BLaER1 treated with 17β-estradiol and CSF1 and Interleukin-3, amounts not matched to agents 10 nM and 100 nM (cell line): Measurements from ENCODE around the gene GALNT14.
A peak's percentile ranks its signal among the peaks of the same experiment; 100 is the strongest.

ENCODE experiments used
- H3K27ac ChIP-seq, 11 experiments: shearing (Covaris generic); formaldehyde crosslinking; 2 replicates each; pipeline ENCODE4 v1.8.1; 2022
- H3K27me3 ChIP-seq, 11 experiments: shearing (Covaris generic); formaldehyde crosslinking; 2 replicates each; pipeline ENCODE4 v1.8.1; 2022
- H3K36me3 ChIP-seq, 11 experiments: shearing (Covaris generic); formaldehyde crosslinking; 2 replicates each; pipeline ENCODE4 v1.8.1; 2022
- H3K4me1 ChIP-seq, 10 experiments: shearing (Covaris generic); formaldehyde crosslinking; 2 replicates each; pipeline ENCODE4 v1.8.1; 2022
- H3K4me2 ChIP-seq, 11 experiments: shearing (Covaris generic); formaldehyde crosslinking; 2 replicates each; pipeline ENCODE4 v1.8.1; 2022
- H3K4me3 ChIP-seq, 10 experiments: shearing (Covaris generic); formaldehyde crosslinking; 2 replicates each; pipeline ENCODE4 v1.8.1; 2022
- H3K9ac ChIP-seq, 11 experiments: shearing (Covaris generic); formaldehyde crosslinking; 2 replicates each; pipeline ENCODE4 v1.8.1; 2022
- H3K9me3 ChIP-seq, 11 experiments: shearing (Covaris generic); formaldehyde crosslinking; replicated peaks in 1 of 11; 2 replicates each; pipeline ENCODE4 v1.8.1; 2022
- H4K20me1 ChIP-seq, 11 experiments: shearing (Covaris generic); formaldehyde crosslinking; 2 replicates each; pipeline ENCODE4 v1.8.1; 2022
- Cebpa-rat ChIP-seq, 11 experiments: shearing (Covaris generic); IDR thresholded peaks; 2 replicates each; pipeline ENCODE4 v1.8.1; 2022

The GALNT14 gene

DNA sequence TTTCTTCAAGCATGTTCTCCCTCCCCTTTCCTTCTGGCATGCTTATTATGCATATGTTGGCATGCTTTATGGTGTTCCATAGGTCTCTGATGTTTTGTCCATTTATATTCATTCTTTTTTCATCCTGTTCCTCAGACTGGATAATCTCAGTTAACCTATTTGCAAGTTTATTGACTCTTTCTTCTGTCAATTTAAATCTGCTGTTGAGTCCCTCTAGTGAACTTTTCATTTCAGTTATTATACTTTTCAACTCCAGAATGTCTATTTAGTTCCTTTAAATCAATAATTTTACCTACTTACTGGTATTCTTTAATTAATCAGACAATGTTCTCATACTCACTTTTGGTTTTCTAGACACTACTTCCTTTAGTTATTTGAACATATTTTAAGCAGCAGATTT, 101.2 kb downstream of the GALNT14 start:
- Histone ChIP-seq H3K36me3 (peaks cover 35 to 100% (median 74%) of the 10 kb centered on the region in 11 experiments), H3K4me2 (no peak overlapping the region), H3K4me3 (no peak overlapping the region; a peak in 1 of 20 replicates), H3K9me3 (peaks cover 63 to 88% (median 73%) of the 10 kb centered on the region in 11 experiments), H3K9ac (no peak overlapping the region), H4K20me1 (peaks cover 0 to 11% (median 0%) of the 10 kb centered on the region in 11 experiments; a peak in 4 of 22 replicates), H3K27ac (no peak overlapping the region), H3K27me3 (no peaks in the 10 kb centered on the region), H3K4me1 (peaks cover 0 to 24% (median 16%) of the 10 kb centered on the region in 10 experiments; a peak in 14 of 20 replicates)
- TF ChIP-seq Cebpa-rat (IDR thresholded peaks at IDR 0.05), result no peak

DNA sequence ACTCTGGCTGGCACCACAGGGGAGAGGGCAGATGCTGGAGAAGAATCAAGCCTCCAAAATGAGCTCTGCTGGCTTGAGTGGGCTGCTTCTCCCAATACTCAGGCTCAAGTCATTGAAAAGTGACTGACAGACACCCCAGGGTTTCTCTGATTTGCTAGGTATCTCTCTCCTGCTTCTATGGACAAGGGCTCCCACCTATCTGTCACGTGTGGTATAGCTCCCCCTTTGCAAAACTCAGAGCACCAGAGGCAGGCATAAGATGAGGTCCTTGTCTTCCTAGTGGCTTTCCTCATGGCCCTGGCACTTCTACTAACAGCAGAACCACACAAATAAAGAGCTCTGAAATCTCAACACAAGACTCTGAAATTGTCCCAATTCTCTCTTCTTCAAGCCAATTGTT, 105.2 kb downstream of the GALNT14 start:
- Histone ChIP-seq H3K4me1 (peaks cover 0 to 44% (median 17%) of the 10 kb centered on the region in 10 experiments; a peak in 14 of 20 replicates), H3K9ac (peak overlapping the region in 3 of 11 experiments; percentile 46 to 54 (median 52); a peak in 4 of 22 replicates), H3K9me3 (peaks cover 29 to 66% (median 39%) of the 10 kb centered on the region in 11 experiments), H3K27ac (peak overlapping the region in 9 of 11 experiments; percentile 17 to 69 (median 46); a peak in 9 of 22 replicates), H3K36me3 (peaks cover 14 to 100% (median 72%) of the 10 kb centered on the region in 11 experiments; a peak in 20 of 22 replicates), H3K4me3 (no peak overlapping the region), H4K20me1 (peaks cover 0 to 34% (median 0%) of the 10 kb centered on the region in 11 experiments; a peak in 6 of 22 replicates), H3K4me2 (peak overlapping the region in 7 of 11 experiments; percentile 7 to 72 (median 49); a peak in 13 of 22 replicates), H3K27me3 (no peaks in the 10 kb centered on the region)
- no peak for TF ChIP-seq Cebpa-rat (IDR thresholded peaks at IDR 0.05)

DNA sequence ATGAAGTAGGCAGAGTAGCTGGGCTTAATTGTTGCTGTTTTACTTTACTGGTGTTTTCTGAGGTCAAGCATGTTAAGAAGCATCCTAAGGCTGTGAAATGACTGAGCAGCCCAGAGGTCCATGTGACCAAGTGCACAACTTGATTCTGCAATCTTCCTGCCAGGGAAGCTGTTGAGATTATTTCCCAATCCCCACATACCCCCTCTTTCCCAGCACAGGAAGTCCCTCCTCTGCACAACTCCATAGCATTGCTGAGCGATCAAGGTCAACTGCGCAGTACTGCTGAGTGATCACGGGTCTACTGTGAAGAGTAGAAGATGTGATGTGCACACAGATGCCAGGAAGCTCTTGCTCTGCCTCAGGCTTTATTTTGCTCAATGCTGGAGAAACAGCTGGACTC, 105.8 kb downstream of the GALNT14 start:
- TF ChIP-seq Cebpa-rat (IDR thresholded peaks at IDR 0.05), result peak in 5 of 11 experiments; percentile 5 to 64 (median 30); a peak in 4 of 22 replicates
- H3K9me3 ChIP-seq, result peaks cover 24 to 60% (median 34%) of the 10 kb centered on the region in 11 experiments
- H3K9ac ChIP-seq, result peak overlapping the region in 2 of 11 experiments; percentile 51 to 52; a peak in 3 of 22 replicates
- H3K4me2 ChIP-seq, result peak overlapping the region in 7 of 11 experiments; percentile 7 to 72 (median 49); a peak in 14 of 22 replicates
- H3K27me3 ChIP-seq, result no peaks in the 10 kb centered on the region
- H3K36me3 ChIP-seq, result peaks cover 10 to 100% (median 72%) of the 10 kb centered on the region in 11 experiments; a peak in 20 of 22 replicates
- peaks cover 0 to 44% (median 17%) of the 10 kb centered on the region in 10 experiments; a peak in 14 of 20 replicates for H3K4me1 ChIP-seq
- H3K27ac ChIP-seq, result peak overlapping the region in 8 of 11 experiments; percentile 30 to 69 (median 54); a peak in 10 of 22 replicates
- H3K4me3 ChIP-seq, result no peak overlapping the region
- H4K20me1 ChIP-seq, result peaks cover 0 to 35% (median 0%) of the 10 kb centered on the region in 11 experiments; a peak in 6 of 22 replicates

DNA sequence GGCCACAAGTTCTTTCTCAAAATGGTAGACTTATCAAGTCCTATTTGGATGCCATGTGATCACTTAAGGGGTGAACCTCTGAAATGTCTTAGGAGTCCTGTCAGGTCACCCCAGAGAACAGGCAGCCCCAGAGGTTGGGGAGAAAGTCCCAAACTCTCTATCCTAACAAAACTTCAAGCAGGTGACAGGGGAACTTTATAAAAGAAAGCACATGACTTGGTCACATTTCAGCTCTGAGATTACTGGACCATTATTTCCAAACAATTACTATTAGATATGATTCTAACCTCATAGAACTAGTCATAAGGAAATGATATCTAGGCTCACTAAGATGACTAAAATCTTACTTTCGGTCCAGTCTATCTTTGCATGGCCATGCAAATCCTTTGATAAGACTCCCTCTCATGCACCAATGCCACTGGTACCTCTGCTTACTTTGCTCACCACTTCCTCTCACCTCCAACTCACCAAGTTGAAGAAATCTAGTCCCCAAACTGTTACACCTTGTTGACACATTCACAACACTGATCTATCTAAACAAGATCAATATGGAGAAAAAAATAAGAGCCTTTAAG, 107.0 kb downstream of the GALNT14 start:
- H3K27ac ChIP-seq, result peak overlapping the region in 6 of 11 experiments; percentile 33 to 69 (median 52); a peak in 5 of 22 replicates
- H3K36me3 ChIP-seq, result peaks cover under 1 to 100% (median 73%) of the 10 kb centered on the region in 11 experiments; a peak in 19 of 22 replicates
- peaks cover 11 to 47% (median 21%) of the 10 kb centered on the region in 11 experiments for H3K9me3 ChIP-seq
- peak overlapping the region in 5 of 11 experiments; percentile 32 to 72 (median 58); a peak in 6 of 22 replicates for H3K4me2 ChIP-seq
- no peak for TF ChIP-seq Cebpa-rat (IDR thresholded peaks at IDR 0.05)
- H3K4me3 ChIP-seq, result no peak overlapping the region
- no peaks in the 10 kb centered on the region for H3K27me3 ChIP-seq
- peaks cover 0 to 47% (median 3%) of the 10 kb centered on the region in 11 experiments; a peak in 8 of 22 replicates for H4K20me1 ChIP-seq
- peaks cover 0 to 44% (median 17%) of the 10 kb centered on the region in 10 experiments; a peak in 14 of 20 replicates for H3K4me1 ChIP-seq
- peak overlapping the region in 1 of 11 experiments; percentile 51; a peak in 2 of 22 replicates for H3K9ac ChIP-seq

DNA sequence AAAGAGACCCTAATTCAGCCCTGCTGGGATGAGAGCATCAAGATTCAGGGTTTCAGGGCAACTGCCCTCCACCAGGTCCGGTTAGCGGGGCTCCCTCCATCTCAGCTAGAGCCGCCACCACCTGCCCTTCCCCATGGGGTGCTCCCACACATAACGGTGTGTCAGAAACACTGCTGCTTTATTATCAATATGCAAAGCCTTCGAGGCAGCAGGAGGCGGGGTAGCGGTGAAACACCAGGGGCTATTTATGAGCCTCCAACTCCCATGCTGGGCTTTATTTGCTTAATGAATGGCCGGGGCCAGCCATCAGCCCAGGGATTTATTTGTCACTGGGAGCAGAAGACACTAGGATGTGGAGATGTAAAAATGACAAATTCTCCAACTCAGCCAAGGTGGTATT, 109.8 kb downstream of the GALNT14 start:
- H3K27me3 ChIP-seq, result no peaks in the 10 kb centered on the region
- peaks cover 0 to 26% (median 7%) of the 10 kb centered on the region in 11 experiments; a peak in 9 of 22 replicates for H3K9me3 ChIP-seq
- H4K20me1 ChIP-seq, result peaks cover 0 to 68% (median 13%) of the 10 kb centered on the region in 11 experiments; a peak in 14 of 22 replicates
- no peak overlapping the region for H3K4me3 ChIP-seq
- no peak for TF ChIP-seq Cebpa-rat (IDR thresholded peaks at IDR 0.05)
- no peak overlapping the region for H3K4me2 ChIP-seq
- no peak overlapping the region for H3K27ac ChIP-seq
- no peak overlapping the region for H3K9ac ChIP-seq
- H3K36me3 ChIP-seq, result peaks cover 0 to 92% (median 67%) of the 10 kb centered on the region in 11 experiments; a peak in 19 of 22 replicates
- peaks cover 0 to 34% (median 15%) of the 10 kb centered on the region in 10 experiments; a peak in 14 of 20 replicates for H3K4me1 ChIP-seq

DNA sequence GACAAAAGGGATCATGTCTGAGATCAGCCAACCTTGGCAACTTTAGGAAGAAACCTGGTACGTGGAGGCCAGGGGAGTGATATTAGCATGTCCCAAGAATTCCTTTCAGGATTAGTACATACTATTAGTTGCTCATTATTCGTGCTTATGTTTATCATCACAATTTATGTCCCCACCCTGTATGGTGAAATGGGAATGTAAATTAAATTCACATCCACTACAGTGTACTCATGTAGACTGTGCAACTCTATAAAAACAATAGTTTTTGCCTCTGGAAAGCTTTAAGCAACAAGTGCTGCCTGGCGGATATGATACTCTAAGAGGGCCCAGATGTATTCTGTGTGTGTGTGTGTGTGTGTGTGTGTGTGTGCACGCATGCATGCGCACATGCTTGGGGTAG, 110.7 kb downstream of the GALNT14 start:
- no peak for TF ChIP-seq Cebpa-rat (IDR thresholded peaks at IDR 0.05)
- no peak overlapping the region for H3K9ac ChIP-seq

DNA sequence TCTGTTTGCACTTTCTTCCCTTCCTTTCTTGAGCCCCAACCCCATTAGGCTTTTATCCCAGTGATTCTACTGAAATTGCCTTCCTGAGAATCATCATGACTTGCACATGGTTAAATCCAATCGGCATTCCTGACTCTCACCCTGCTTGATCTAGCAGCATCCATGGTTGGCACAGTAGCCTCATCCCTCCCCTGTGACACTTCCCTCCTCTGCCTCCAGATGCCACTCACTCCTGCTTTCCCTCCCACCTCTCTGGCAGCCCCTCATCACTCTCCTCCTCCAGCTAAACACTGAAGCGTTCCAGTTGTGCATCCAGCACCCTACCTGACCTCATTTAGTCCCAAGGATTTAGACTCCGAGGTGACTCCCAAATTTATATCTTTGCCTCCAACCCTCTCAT, 114.7 kb downstream of the GALNT14 start:
- Histone ChIP-seq H3K4me2 (no peak overlapping the region), H3K9ac (no peak overlapping the region), H3K27ac (no peak overlapping the region), H3K4me1 (no peaks in the 10 kb centered on the region; a peak in 1 of 20 replicates), H3K4me3 (no peak overlapping the region), H3K9me3 (no peaks in the 10 kb centered on the region), H3K27me3 (no peaks in the 10 kb centered on the region), H3K36me3 (peaks cover 0 to 66% (median 32%) of the 10 kb centered on the region in 11 experiments; a peak in 19 of 22 replicates), H4K20me1 (peaks cover 0 to 98% (median 37%) of the 10 kb centered on the region in 11 experiments; a peak in 15 of 22 replicates)
- TF ChIP-seq Cebpa-rat (IDR thresholded peaks at IDR 0.05), result no peak

More for the DNA sequence above, 110.7 kb downstream of the GALNT14 start:
- Histone ChIP-seq H3K4me2 (no peak overlapping the region), H3K27ac (no peak overlapping the region), H3K27me3 (no peaks in the 10 kb centered on the region), H3K4me1 (peaks cover 0 to 25% (median 7%) of the 10 kb centered on the region in 10 experiments; a peak in 14 of 20 replicates), H3K36me3 (peaks cover 0 to 83% (median 59%) of the 10 kb centered on the region in 11 experiments; a peak in 19 of 22 replicates), H3K9me3 (peaks cover 0 to 21% (median 6%) of the 10 kb centered on the region in 11 experiments; a peak in 9 of 22 replicates), H3K4me3 (no peak overlapping the region), H4K20me1 (peaks cover 0 to 72% (median 22%) of the 10 kb centered on the region in 11 experiments; a peak in 14 of 22 replicates)

DNA sequence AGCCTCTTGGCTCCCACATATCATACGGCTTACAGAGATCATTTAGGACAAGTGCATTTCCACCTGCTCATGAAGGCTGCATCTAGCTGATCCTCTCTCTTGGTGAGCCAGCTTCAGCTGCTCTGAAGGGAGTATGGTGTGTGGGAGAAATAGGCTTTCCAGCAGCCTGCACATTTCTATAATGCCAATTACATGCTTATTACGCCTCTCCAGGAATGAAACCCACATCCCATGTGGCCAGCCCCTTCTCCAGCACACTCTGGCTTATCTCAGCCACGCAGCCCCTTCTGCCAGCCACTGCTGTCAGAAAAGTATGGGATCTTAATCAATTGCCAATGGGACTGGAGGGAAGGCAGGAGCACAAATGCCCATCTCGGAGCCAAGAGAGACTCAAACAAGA, 117.5 kb downstream of the GALNT14 start:
- H3K9me3 ChIP-seq, result no peaks in the 10 kb centered on the region
- peaks cover 0 to 99% (median 49%) of the 10 kb centered on the region in 11 experiments; a peak in 17 of 22 replicates for H4K20me1 ChIP-seq
- H3K4me3 ChIP-seq, result no peak overlapping the region
- no peaks in the 10 kb centered on the region for H3K27me3 ChIP-seq
- no peak overlapping the region for H3K4me2 ChIP-seq
- H3K9ac ChIP-seq, result no peak overlapping the region
- H3K27ac ChIP-seq, result no peak overlapping the region
- H3K4me1 ChIP-seq, result no peaks in the 10 kb centered on the region; a peak in 1 of 20 replicates
- H3K36me3 ChIP-seq, result peaks cover 0 to 42% (median 10%) of the 10 kb centered on the region in 11 experiments; a peak in 14 of 22 replicates
- no peak for TF ChIP-seq Cebpa-rat (IDR thresholded peaks at IDR 0.05)
